HG03064 (cell line): ENCODE results near the gene ELMO1.

Source experiments
- ATAC-seq: cut with Tn5 transposase; IDR thresholded peaks from one replicate; pipeline ENCODE4 v1.9.1; 2021; ENCODE audit warnings: low read depth; ENCODE audit not compliant: unreplicated experiment

ELMO1 gene

GRCh38 chr7:36827726-36828703, 620.6 kb downstream of the ELMO1 start:
- ATAC-seq, result no peak

GRCh38 chr7:36825501-36825900, 623.2 kb downstream of the ELMO1 start:
- ATAC-seq, result no peak

- ATAC-seq, result no peak
These were observed 625.3 kb downstream of the ELMO1 start for GRCh38 chr7:36823353-36823752.

- no peak for ATAC-seq
These were observed 627.0 kb downstream of the ELMO1 start for GRCh38 chr7:36821617-36822016.

GRCh38 chr7:36820527-36821170, 628.0 kb downstream of the ELMO1 start:
- no peak for ATAC-seq

- ATAC-seq, result no peak
These were observed 629.0 kb downstream of the ELMO1 start for GRCh38 chr7:36819639-36820038.

GRCh38 chr7:36814311-36814710, 634.4 kb downstream of the ELMO1 start:
- ATAC-seq, result no peak

- ATAC-seq, result no peak
These were observed 636.9 kb downstream of the ELMO1 start for GRCh38 chr7:36811807-36812206.

- ATAC-seq, result no peak
These were observed 638.2 kb downstream of the ELMO1 start for GRCh38 chr7:36810489-36810888.

GRCh38 chr7:36810032-36810431, 638.6 kb downstream of the ELMO1 start:
- ATAC-seq, result no peak

- no peak for ATAC-seq
These were observed 639.2 kb downstream of the ELMO1 start for GRCh38 chr7:36809510-36809909.

GRCh38 chr7:36809086-36809485, 639.6 kb downstream of the ELMO1 start:
- no peak for ATAC-seq

GRCh38 chr7:36806891-36807290, 641.8 kb downstream of the ELMO1 start:
- no peak for ATAC-seq
